GM12875 (cell line): ENCODE data around the gene ACYP2.
"Not testable (repeated sequence)": the region's sequence is repeated elsewhere in the genome, so short reads cannot be mapped to it uniquely, and the experiment has no call there.

ENCODE experiments used
- H3K4me3 ChIP-seq: one replicate; pipeline ENCODE4 v1.5.1; 2011; ENCODE audit warnings: low read depth, low read length, control low read depth
- CTCF ChIP-seq: IDR thresholded peaks from 2 replicates; pipeline ENCODE4 v1.5.1; 2011; ENCODE audit warnings: low read depth, mild to moderate bottlenecking, control low read depth, inconsistent platforms, low read length, moderate library complexity, borderline replicate concordance; ENCODE audit not compliant: insufficient read depth

ACYP2 gene

DNA sequence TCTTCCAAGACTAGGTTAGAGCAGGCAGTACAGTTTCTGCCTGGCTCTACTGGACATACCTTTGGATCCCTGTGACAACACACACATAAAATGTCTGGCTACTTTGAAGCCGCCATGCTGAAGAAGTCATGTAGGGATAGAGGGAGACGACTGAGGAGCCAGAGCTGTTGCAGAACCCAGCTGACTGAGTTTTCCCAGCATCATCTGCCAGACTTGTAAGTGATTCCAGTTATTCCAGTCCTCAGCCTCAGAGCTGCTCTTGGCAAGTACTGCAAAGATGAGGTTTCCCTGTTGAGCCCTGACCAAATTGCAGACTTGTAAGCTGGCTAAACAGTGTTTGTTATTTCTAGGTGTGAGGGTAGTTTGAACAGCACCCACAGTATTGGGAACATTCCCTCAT, 172.1 kb downstream of the ACYP2 start:
- H3K4me3 ChIP-seq = no peak overlapping the region
- no peak for TF ChIP-seq CTCF

- TF ChIP-seq CTCF = no peak
- H3K4me3 ChIP-seq = no peak overlapping the region
These were observed 174.5 kb downstream of the ACYP2 start for GRCh38 chr2:54289917-54290316.

GRCh38 chr2:54290356-54291025, 175.1 kb downstream of the ACYP2 start:
- no peak for TF ChIP-seq CTCF
- no peak overlapping the region for H3K4me3 ChIP-seq

- not testable (repeated sequence) for H3K4me3 ChIP-seq
These were observed 179.2 kb downstream of the ACYP2 start for GRCh38 chr2:54294665-54295064.

- no peak overlapping the region for H3K4me3 ChIP-seq
- no peak for TF ChIP-seq CTCF
These were observed 180.5 kb downstream of the ACYP2 start for GRCh38 chr2:54295911-54296310.

DNA sequence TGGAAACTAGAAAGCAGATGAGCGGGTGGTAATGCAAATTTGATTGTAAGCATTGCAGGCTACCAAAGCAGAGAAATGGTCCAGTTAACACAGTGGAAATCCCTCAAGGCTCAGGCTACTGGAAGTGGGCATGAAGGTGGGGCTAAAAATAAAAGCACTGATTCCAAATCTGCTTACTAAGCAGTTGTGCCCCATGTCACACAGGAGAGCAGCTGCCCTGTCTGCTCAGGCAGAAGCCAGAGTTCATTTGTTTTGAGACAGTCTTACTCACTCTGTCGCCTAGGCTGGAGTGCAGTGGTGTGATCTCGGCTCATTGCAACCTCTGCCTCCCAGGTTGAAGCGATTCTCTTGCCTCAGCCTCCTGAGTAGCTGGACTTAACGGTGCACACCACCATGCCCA, 183.1 kb downstream of the ACYP2 start:
- no peak overlapping the region for H3K4me3 ChIP-seq
- TF ChIP-seq CTCF = no peak

GRCh38 chr2:54303631-54304030, 188.2 kb downstream of the ACYP2 start:
- no peak overlapping the region for H3K4me3 ChIP-seq
- no peak for TF ChIP-seq CTCF

GRCh38 chr2:54306556-54306955, 191.1 kb downstream of the ACYP2 start:
- no peak overlapping the region for H3K4me3 ChIP-seq
- TF ChIP-seq CTCF = no peak
